ENCODE data around the gene UBXN2A.
"Not testable (repeated sequence)": the region's sequence is repeated elsewhere in the genome, so short reads cannot be mapped to it uniquely, and the experiment has no call there.

The UBXN2A gene

DNA sequence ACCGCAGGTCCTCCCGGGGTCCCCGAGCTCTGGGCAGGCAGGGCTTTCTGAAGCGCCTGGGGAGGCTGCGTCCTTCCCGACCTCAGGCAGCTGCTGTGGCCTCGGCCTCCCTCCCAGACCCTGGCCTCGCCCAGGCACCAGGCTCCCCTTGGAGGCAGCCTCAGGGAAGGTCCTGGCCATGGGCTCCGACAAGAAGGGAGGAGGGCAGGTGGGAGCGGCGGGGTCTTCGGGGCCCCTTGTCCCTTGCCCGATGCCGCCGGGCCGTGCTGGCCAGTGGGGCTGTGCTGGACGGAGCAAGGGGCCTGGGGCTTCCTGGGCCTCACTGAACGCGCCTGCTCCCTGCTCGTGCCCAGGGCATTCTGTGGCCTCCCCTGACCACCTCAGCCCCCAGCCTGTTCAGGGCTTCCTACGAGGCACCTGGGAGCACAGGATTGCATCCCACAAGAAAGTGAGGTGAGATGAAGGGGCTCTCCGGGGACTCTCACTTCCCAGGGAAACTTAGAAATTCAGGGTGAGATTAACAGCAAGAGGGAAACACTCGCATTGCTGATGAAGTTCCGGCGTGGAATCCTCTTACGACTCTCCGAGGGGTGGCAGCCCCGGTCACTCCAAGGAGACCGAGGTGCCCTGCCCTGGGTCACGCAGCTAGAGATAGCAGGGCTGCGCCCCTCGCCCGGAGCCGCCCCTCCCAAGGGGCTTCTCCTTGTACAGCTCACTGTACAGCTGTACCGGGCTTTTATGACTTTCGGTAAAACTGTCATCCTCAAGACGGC lies 70.4 kb downstream of the UBXN2A start:
- Histone ChIP-seq H3K9me3 (ENCODE audit: control insufficient read depth in 2 of 2, low read length in 2 of 2) (no peaks in the 10 kb centered on the region), H3K9ac (ENCODE audit: low read depth in 1 of 2, low read length in 2 of 2) (no peak overlapping the region), H3K27me3 (ENCODE audit: control insufficient read depth in 2 of 2, insufficient read depth in 2 of 2, low read length in 2 of 2) (peaks cover 21 to 30% of the 10 kb centered on the region in 2 donors), H3K27ac (ENCODE audit: low read depth in 2 of 2, low read length in 2 of 2) (no peak overlapping the region), H3K36me3 (ENCODE audit: control insufficient read depth in 2 of 2, insufficient read depth in 2 of 2, low read length in 2 of 2) (no peaks in the 10 kb centered on the region), H3K4me1 (ENCODE audit: control insufficient read depth in 2 of 2, insufficient read depth in 2 of 2, low read length in 2 of 2) (peaks cover 4 to 6% of the 10 kb centered on the region in 2 donors), H3K4me3 (ENCODE audit: low read length in 2 of 2) (peak overlapping the region in 1 of 2 donors; percentile 50)

DNA sequence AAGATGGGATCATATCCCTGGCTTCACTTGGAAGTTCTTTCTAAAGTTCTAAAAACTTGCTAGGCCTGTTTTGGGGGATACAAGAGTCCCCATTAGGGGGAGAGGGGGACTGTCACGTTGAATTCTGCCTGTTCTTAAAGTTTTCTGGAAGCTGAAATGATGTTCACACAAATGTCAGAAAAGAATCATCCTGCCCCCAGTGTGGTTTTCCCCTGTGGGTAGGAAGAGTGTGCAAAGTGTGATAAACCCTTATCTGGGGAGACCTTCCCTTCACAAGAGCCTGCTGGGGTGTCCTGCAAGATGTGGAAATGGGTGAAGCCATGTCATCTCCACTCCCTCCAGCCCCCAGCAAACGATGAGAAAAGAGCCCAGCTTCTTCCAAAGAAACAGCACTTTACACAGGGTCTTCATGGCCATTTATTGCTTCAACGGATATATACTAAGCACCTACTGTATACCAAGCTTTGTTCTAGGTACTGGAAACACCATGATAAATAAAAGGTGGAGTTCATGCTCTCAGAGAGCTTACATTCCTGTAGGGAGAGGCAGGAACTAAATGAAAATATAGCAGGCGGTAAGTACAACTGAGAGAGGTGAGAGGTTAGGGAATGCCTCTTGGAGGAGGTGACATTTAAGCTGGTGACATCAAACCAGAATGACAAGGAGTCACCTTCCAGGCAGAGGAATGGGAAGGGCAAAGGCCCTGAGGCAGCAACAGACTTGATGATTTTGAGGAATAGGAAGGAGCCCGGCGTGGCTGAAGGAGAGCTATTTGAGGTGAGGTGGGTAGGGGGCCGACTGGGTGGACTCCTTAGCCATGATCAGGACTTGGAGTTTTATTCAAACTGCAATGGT lies 71.2 kb downstream of the UBXN2A start:
- H3K9ac ChIP-seq (ENCODE audit: low read depth in 1 of 2, low read length in 2 of 2) = no peak overlapping the region
- H3K36me3 ChIP-seq (ENCODE audit: control insufficient read depth in 2 of 2, insufficient read depth in 2 of 2, low read length in 2 of 2) = no peaks in the 10 kb centered on the region
- H3K9me3 ChIP-seq (ENCODE audit: control insufficient read depth in 2 of 2, low read length in 2 of 2) = no peaks in the 10 kb centered on the region
- no peak overlapping the region for H3K4me3 ChIP-seq (ENCODE audit: low read length in 2 of 2)
- peaks cover 4 to 6% of the 10 kb centered on the region in 2 donors for H3K4me1 ChIP-seq (ENCODE audit: control insufficient read depth in 2 of 2, insufficient read depth in 2 of 2, low read length in 2 of 2)
- no peak overlapping the region for H3K27ac ChIP-seq (ENCODE audit: low read depth in 2 of 2, low read length in 2 of 2)
- peaks cover 21 to 30% of the 10 kb centered on the region in 2 donors for H3K27me3 ChIP-seq (ENCODE audit: control insufficient read depth in 2 of 2, insufficient read depth in 2 of 2, low read length in 2 of 2)

DNA sequence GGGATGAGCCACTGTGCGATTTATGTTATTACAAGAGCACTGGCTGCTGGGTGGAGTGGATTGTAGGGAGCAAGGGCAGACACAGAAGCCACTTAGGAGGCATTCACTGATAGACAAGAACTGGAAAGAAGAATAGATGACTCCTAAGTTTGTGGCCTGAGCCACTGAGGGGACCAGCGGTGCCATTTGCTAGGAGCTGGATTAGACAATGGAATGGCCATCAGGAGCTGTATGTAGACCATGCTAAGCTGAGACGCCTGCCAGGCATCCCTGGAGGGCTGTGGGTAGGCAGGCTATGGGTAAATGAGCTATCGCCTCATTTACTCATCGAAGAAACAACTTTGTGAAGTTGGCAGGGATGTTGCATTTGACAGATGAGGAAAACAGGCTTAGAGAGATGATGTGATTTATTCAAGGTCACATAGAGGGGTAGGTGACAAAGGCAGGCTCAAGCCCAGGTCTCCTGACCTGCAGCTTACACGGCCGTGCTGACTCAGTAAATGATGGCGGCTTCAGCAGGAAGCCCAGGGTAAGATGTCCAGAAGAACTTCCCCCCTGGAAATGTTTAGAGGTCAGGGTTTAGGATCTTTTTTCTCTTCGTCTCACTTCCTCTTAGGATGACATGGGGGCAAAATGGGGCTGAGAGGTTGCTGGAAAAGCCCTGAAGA lies 72.4 kb downstream of the UBXN2A start:
- Histone ChIP-seq H3K9ac (ENCODE audit: low read depth in 1 of 2, low read length in 2 of 2) (no peak overlapping the region), H3K27me3 (ENCODE audit: control insufficient read depth in 2 of 2, insufficient read depth in 2 of 2, low read length in 2 of 2) (peaks cover 21 to 30% of the 10 kb centered on the region in 2 donors), H3K27ac (ENCODE audit: low read depth in 2 of 2, low read length in 2 of 2) (no peak overlapping the region), H3K4me3 (ENCODE audit: low read length in 2 of 2) (no peak overlapping the region), H3K36me3 (ENCODE audit: control insufficient read depth in 2 of 2, insufficient read depth in 2 of 2, low read length in 2 of 2) (no peaks in the 10 kb centered on the region), H3K9me3 (ENCODE audit: control insufficient read depth in 2 of 2, low read length in 2 of 2) (no peaks in the 10 kb centered on the region), H3K4me1 (ENCODE audit: control insufficient read depth in 2 of 2, insufficient read depth in 2 of 2, low read length in 2 of 2) (peaks cover 4 to 6% of the 10 kb centered on the region in 2 donors)

DNA sequence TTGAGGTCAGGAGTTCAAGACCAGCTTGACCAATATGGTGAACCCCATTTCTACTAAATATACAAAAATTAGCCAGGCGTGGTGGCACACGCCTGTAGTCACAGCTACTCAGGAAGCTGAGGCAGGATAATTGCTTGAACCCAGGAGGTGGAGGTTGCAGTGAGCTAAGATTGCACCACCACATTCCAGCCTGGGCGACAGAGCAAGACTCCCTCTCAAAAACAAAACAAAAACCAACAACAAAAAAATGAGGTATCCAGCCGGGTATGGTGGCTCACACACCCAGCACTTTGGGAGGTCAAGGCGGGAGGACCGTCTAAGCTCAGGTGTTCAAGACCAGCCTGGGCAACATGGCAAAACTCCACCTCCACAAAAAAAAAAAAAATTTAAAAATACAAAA lies 74.6 kb downstream of the UBXN2A start:
- peaks cover 12 to 16% of the 10 kb centered on the region in 2 donors for H3K27me3 ChIP-seq (ENCODE audit: control insufficient read depth in 2 of 2, insufficient read depth in 2 of 2, low read length in 2 of 2)
- not testable (repeated sequence) for H3K4me3 ChIP-seq (ENCODE audit: low read length in 2 of 2); H3K27ac ChIP-seq (ENCODE audit: low read depth in 2 of 2, low read length in 2 of 2); H3K9ac ChIP-seq (ENCODE audit: low read depth in 1 of 2, low read length in 2 of 2); H3K4me1 ChIP-seq (ENCODE audit: control insufficient read depth in 2 of 2, insufficient read depth in 2 of 2, low read length in 2 of 2); H3K36me3 ChIP-seq (ENCODE audit: control insufficient read depth in 2 of 2, insufficient read depth in 2 of 2, low read length in 2 of 2); H3K9me3 ChIP-seq (ENCODE audit: control insufficient read depth in 2 of 2, low read length in 2 of 2)

DNA sequence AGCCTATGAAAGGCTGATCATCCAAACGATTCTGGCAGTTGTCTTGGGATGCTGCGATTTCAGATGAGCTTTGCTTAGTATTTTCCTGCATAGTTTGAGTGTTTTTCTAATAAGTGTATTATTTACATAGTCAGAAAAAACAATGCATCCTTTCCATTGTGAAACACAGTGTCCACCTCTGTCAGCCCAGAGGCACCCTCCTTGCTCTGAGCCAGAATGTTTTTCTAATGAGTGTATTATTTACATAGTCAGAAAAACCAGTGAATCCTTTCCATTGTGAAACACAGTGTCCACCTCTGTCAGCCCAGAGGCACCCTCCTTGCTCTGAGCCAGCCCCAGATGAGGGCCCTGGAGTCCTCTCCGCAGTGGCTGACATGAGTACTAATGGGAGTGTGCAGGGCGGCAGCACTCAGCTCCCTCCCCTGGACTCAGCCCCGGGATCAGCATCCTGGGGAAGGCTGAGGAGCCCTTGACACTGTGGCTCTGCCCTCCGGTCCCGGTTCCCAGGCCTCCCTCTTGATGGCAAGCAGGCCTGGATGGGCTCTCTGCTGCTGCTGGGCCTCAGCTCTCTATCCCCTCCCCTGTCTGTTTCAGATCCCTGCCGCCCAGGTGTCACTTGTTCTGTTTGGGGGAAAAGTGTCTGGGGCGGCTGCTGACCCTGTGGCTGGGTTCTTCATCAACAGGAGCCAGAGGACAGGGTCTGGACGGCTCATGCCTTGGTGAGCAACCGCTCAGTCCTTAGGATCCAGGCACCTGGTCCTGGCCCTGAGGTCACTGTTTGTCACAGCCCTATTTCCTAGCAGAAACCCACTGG lies 75.5 kb downstream of the UBXN2A start:
- H3K9me3 ChIP-seq (ENCODE audit: control insufficient read depth in 2 of 2, low read length in 2 of 2) = no peaks in the 10 kb centered on the region
- H3K4me3 ChIP-seq (ENCODE audit: low read length in 2 of 2) = no peak overlapping the region
- no peak overlapping the region for H3K27ac ChIP-seq (ENCODE audit: low read depth in 2 of 2, low read length in 2 of 2)
- no peaks in the 10 kb centered on the region for H3K36me3 ChIP-seq (ENCODE audit: control insufficient read depth in 2 of 2, insufficient read depth in 2 of 2, low read length in 2 of 2)
- H3K9ac ChIP-seq (ENCODE audit: low read depth in 1 of 2, low read length in 2 of 2) = no peak overlapping the region
- peaks cover 0 to under 1% of the 10 kb centered on the region in 2 donors for H3K4me1 ChIP-seq (ENCODE audit: control insufficient read depth in 2 of 2, insufficient read depth in 2 of 2, low read length in 2 of 2)
- peaks cover 7 to 9% of the 10 kb centered on the region in 2 donors for H3K27me3 ChIP-seq (ENCODE audit: control insufficient read depth in 2 of 2, insufficient read depth in 2 of 2, low read length in 2 of 2)

DNA sequence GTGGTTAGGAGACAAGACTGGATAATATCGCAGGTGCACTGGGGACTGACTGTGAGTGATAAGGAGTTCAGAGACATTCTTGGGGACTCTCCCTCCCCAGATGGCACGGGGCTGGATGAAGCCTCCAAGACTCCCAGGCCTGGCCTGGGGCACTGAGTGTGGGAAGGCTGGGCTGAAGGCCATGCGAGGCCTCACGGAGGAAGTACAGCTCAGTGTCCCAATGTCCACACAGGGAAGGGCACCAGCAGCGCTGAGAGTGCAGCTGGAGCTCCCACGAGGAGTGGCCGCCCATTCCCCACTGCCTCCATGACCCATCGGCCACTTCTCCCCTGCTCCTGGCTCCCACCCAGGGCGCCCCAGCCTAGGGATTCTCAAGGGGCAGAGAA lies 76.1 kb downstream of the UBXN2A start:
- no peak overlapping the region for H3K9ac ChIP-seq (ENCODE audit: low read depth in 1 of 2, low read length in 2 of 2)
- no peak overlapping the region for H3K4me3 ChIP-seq (ENCODE audit: low read length in 2 of 2)
- H3K27me3 ChIP-seq (ENCODE audit: control insufficient read depth in 2 of 2, insufficient read depth in 2 of 2, low read length in 2 of 2) = peaks cover 1 to 4% of the 10 kb centered on the region in 2 donors
- H3K36me3 ChIP-seq (ENCODE audit: control insufficient read depth in 2 of 2, insufficient read depth in 2 of 2, low read length in 2 of 2) = no peaks in the 10 kb centered on the region
- H3K27ac ChIP-seq (ENCODE audit: low read depth in 2 of 2, low read length in 2 of 2) = no peak overlapping the region
- H3K9me3 ChIP-seq (ENCODE audit: control insufficient read depth in 2 of 2, low read length in 2 of 2) = no peaks in the 10 kb centered on the region
- H3K4me1 ChIP-seq (ENCODE audit: control insufficient read depth in 2 of 2, insufficient read depth in 2 of 2, low read length in 2 of 2) = no peaks in the 10 kb centered on the region

DNA sequence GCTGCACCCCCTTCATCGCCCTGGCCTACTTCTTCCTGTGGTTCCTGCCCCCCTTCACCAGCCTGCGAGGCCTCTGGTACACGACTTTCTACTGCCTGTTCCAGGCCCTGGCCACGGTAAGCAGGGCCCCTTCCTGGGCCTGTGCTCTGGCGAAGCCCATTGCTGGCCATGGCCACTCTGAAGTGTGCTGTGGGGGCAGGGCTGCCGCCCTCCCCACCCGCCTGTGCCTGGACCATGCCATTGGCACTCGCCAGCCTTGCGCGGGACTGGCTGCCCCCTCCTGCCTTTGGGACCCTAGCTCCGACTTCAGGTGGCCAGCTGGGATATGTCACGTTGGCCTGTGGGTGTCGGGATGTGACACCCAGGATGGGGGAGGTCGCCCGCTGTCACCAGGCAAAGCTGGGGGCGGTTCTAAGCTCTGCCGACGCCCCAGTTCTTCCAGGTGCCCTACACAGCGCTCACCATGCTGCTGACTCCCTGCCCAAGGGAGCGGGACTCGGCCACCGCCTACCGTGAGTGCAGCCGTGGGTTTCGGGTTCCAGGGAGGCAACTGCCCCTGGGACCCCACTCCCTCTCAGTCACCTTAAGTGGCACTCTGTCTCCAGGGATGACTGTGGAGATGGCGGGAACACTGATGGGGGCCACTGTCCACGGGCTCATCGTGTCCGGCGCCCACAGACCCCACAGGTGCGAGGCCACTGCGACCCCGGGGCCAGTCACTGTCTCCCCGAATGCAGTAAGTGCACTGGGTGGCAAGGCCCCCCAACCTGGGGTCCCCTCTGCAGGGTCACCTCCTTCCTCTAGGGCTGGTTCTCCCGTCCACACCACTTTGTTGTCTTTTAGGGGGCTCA lies 76.8 kb downstream of the UBXN2A start:
- H3K4me3 ChIP-seq (ENCODE audit: low read length in 2 of 2) = no peak overlapping the region
- peaks cover 0 to under 1% of the 10 kb centered on the region in 2 donors for H3K36me3 ChIP-seq (ENCODE audit: control insufficient read depth in 2 of 2, insufficient read depth in 2 of 2, low read length in 2 of 2)
- H3K27ac ChIP-seq (ENCODE audit: low read depth in 2 of 2, low read length in 2 of 2) = no peak overlapping the region
- no peaks in the 10 kb centered on the region for H3K4me1 ChIP-seq (ENCODE audit: control insufficient read depth in 2 of 2, insufficient read depth in 2 of 2, low read length in 2 of 2)
- no peak overlapping the region for H3K9ac ChIP-seq (ENCODE audit: low read depth in 1 of 2, low read length in 2 of 2)
- no peaks in the 10 kb centered on the region for H3K9me3 ChIP-seq (ENCODE audit: control insufficient read depth in 2 of 2, low read length in 2 of 2)
- H3K27me3 ChIP-seq (ENCODE audit: control insufficient read depth in 2 of 2, insufficient read depth in 2 of 2, low read length in 2 of 2) = no peaks in the 10 kb centered on the region

DNA sequence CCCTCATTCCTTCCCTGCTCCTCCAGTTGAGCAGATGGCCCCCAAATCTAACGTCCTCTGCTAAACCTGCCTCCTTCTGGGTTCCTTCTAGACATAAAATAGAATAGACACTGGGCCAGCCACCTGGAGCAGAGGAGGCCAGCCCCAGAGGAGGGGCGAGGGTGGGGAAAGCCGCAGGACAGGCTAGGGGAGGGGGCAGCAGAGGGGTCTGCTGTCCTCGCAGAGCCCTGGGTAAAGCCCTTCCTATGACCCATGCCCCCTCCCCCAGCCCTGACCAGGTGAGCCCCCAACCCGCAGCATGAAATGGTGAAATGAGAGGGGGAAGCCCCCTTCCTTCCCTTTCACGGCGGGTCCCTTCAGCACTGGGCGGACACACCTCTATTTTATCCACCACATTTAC lies 77.4 kb downstream of the UBXN2A start:
- Histone ChIP-seq H3K9ac (ENCODE audit: low read depth in 1 of 2, low read length in 2 of 2) (no peak overlapping the region), H3K36me3 (ENCODE audit: control insufficient read depth in 2 of 2, insufficient read depth in 2 of 2, low read length in 2 of 2) (peaks cover 0 to 2% of the 10 kb centered on the region in 2 donors), H3K27ac (ENCODE audit: low read depth in 2 of 2, low read length in 2 of 2) (no peak overlapping the region), H3K4me1 (ENCODE audit: control insufficient read depth in 2 of 2, insufficient read depth in 2 of 2, low read length in 2 of 2) (no peaks in the 10 kb centered on the region), H3K9me3 (ENCODE audit: control insufficient read depth in 2 of 2, low read length in 2 of 2) (no peaks in the 10 kb centered on the region), H3K4me3 (ENCODE audit: low read length in 2 of 2) (no peak overlapping the region), H3K27me3 (ENCODE audit: control insufficient read depth in 2 of 2, insufficient read depth in 2 of 2, low read length in 2 of 2) (no peaks in the 10 kb centered on the region)

DNA sequence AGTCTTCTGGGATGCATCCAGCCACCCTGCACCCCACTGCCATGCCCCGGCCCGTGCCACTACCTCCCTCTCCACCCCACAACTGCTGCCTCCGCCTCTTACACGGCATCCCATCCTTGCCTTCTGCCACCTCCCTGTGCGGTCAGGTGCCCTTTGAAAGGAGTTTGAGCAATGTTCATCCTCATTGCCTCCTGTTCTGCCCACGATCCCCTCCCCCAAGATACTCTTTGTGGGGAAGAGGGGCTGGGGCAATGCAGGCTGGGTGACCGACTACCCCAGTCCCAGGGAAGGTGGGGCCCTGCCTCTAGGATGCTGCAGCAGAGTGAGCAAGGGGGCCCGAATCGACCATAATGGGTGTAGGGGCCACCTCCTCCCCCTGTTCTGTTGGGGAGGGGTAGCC lies 78.0 kb downstream of the UBXN2A start:
- Histone ChIP-seq H3K27ac (ENCODE audit: low read depth in 2 of 2, low read length in 2 of 2) (no peak overlapping the region), H3K9ac (ENCODE audit: low read depth in 1 of 2, low read length in 2 of 2) (no peak overlapping the region), H3K27me3 (ENCODE audit: control insufficient read depth in 2 of 2, insufficient read depth in 2 of 2, low read length in 2 of 2) (no peaks in the 10 kb centered on the region), H3K4me3 (ENCODE audit: low read length in 2 of 2) (no peak overlapping the region), H3K4me1 (ENCODE audit: control insufficient read depth in 2 of 2, insufficient read depth in 2 of 2, low read length in 2 of 2) (no peaks in the 10 kb centered on the region), H3K9me3 (ENCODE audit: control insufficient read depth in 2 of 2, low read length in 2 of 2) (no peaks in the 10 kb centered on the region), H3K36me3 (ENCODE audit: control insufficient read depth in 2 of 2, insufficient read depth in 2 of 2, low read length in 2 of 2) (peaks cover 0 to 2% of the 10 kb centered on the region in 2 donors)

Data from mucosa of rectum (tissue), 2 donors.